GM10248 (cell line): Measurements from ENCODE around the gene SORBS2.

ENCODE experiments used
- CTCF ChIA-PET: fragments of 300-600 bp; sonication (Branson Sonifier 250); formaldehyde crosslinking; extraction: SDS; loops from one replicate; lab custom pipeline; 2021; ENCODE audit warnings: antibody characterized with exemption; lab: Yijun Ruan, JAX
- POLR2A ChIA-PET: fragments of 350-650 bp; sonication (Branson Sonifier 250); formaldehyde crosslinking; extraction: SDS; loops from one replicate; lab custom pipeline; 2020; ENCODE audit warnings: antibody characterized with exemption; lab: Yijun Ruan, JAX
- DNase-seq: peaks from one replicate; pipeline ENCODE4 v3.0.0; 2012; ENCODE audit errors: extremely low spot score
- TF ChIP-seq, protein P1 (sequence below): IDR thresholded peaks from 2 replicates; pipeline ENCODE4 v1.5.1; 2012; ENCODE audit warnings: mild to moderate bottlenecking, low read depth; ENCODE audit errors: extremely low read depth, missing control alignments, control extremely low read depth

The SORBS2 gene

GRCh38 chr4:185774131-185774653 lies 37.8 kb downstream of the SORBS2 start:
- ChIA-PET POLR2A (no interaction called here), CTCF (no interaction called here)
- DNase-seq, result no peak
- TF ChIP-seq, protein P1, sequence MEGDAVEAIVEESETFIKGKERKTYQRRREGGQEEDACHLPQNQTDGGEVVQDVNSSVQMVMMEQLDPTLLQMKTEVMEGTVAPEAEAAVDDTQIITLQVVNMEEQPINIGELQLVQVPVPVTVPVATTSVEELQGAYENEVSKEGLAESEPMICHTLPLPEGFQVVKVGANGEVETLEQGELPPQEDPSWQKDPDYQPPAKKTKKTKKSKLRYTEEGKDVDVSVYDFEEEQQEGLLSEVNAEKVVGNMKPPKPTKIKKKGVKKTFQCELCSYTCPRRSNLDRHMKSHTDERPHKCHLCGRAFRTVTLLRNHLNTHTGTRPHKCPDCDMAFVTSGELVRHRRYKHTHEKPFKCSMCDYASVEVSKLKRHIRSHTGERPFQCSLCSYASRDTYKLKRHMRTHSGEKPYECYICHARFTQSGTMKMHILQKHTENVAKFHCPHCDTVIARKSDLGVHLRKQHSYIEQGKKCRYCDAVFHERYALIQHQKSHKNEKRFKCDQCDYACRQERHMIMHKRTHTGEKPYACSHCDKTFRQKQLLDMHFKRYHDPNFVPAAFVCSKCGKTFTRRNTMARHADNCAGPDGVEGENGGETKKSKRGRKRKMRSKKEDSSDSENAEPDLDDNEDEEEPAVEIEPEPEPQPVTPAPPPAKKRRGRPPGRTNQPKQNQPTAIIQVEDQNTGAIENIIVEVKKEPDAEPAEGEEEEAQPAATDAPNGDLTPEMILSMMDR, result no peak

- TF ChIP-seq, protein P1, result no peak
- DNase-seq, result no peak
- ChIA-PET POLR2A (no interaction called here), CTCF (no interaction called here)
Observed at GRCh38 chr4:185773419-185773818, 38.6 kb downstream of the SORBS2 start.

GRCh38 chr4:185772391-185773093 lies 39.5 kb downstream of the SORBS2 start:
- no peak for DNase-seq
- TF ChIP-seq, protein P1, result no peak
- CTCF ChIA-PET, result no interaction called here
- POLR2A ChIA-PET, result no interaction called here

GRCh38 chr4:185771711-185772390 lies 40.1 kb downstream of the SORBS2 start:
- DNase-seq, result no peak
- TF ChIP-seq, protein P1, result no peak
- ChIA-PET POLR2A (no interaction called here), CTCF (interaction anchor here (1.2 kb wide), 1 partner anchor 10 kb away, joined by 3 read pairs; no protein-coding TSS in a partner anchor)

GRCh38 chr4:185767528-185767927 lies 44.5 kb downstream of the SORBS2 start:
- ChIA-PET POLR2A (no interaction called here), CTCF (interaction anchor here (1.1 kb wide), 1 partner anchor 9 kb away, joined by 3 read pairs; no protein-coding TSS in a partner anchor)
- TF ChIP-seq, protein P1, result no peak
- no peak for DNase-seq

GRCh38 chr4:185764876-185765275 lies 47.1 kb downstream of the SORBS2 start:
- ChIA-PET CTCF (no interaction called here), POLR2A (no interaction called here)
- DNase-seq, result no peak
- TF ChIP-seq, protein P1, result no peak
